IMR-90 (cell line): ENCODE results near the gene RBM34. TPM values are rescaled to one million over a fixed set of nuclear protein-coding genes. Genes with fewer than 3 reads are reported as not detected.

Experiments used
- ATAC-seq: fragments of 200-7000 bp; cut with Tn5 transposase; 2 replicates; pipeline ENCODE4 v1.9.1; 2020; ENCODE audit warnings: low read depth, mild to moderate bottlenecking, moderate library complexity
- BruUV-seq: library from RNA; stranded (reverse); fragments of 400-500 nt; replicated peaks from 2 replicates; lab custom pipeline; 2021; lab: Mats Ljungman, UMichigan
- CTCF ChIA-PET: fragments of 300-600 bp; formaldehyde crosslinking; extraction: SDS; loops from one replicate; lab custom pipeline; 2021; ENCODE audit warnings: antibody characterized with exemption; lab: Yijun Ruan, JAX
- POLR2A ChIA-PET: fragments of 300-600 bp; sonication (Branson Sonifier 250); formaldehyde crosslinking; loops from one replicate; lab custom pipeline; 2022; ENCODE audit warnings: antibody characterized with exemption; ENCODE audit not compliant: unreplicated experiment; lab: Charles Lee
- DNase-seq: peaks from one replicate; pipeline ENCODE4 v3.0.0; 2013
- H2AFZ ChIP-seq: replicated peaks from 2 replicates; pipeline ENCODE3; 2013; ENCODE audit warnings: low read length, mild to moderate bottlenecking; ENCODE audit not compliant: poor library complexity
- H2AK5ac ChIP-seq: 2 replicates; pipeline ENCODE4 v1.6.1; 2013; ENCODE audit warnings: low read depth, low read length, inconsistent platforms
- H2AK9ac ChIP-seq: replicated peaks from 2 replicates; pipeline ENCODE3; 2013; ENCODE audit warnings: mild to moderate bottlenecking, low read depth, low read length, moderate library complexity; ENCODE audit not compliant: poor library complexity
- H2BK120ac ChIP-seq: 2 replicates; pipeline ENCODE4 v1.6.1; 2013; ENCODE audit warnings: low read depth, low read length, inconsistent platforms
- H2BK15ac ChIP-seq: 3 replicates; pipeline ENCODE4 v1.6.1; 2013; ENCODE audit warnings: low read depth, low read length, inconsistent platforms
- H2BK20ac ChIP-seq: 2 replicates; pipeline ENCODE4 v1.6.1; 2013; ENCODE audit warnings: low read depth, mild to moderate bottlenecking, inconsistent platforms, low read length, moderate library complexity
- H2BK5ac ChIP-seq: 2 replicates; pipeline ENCODE4 v1.6.1; 2013; ENCODE audit warnings: mild to moderate bottlenecking, low read depth, low read length, inconsistent platforms; ENCODE audit not compliant: poor library complexity, severe bottlenecking
- H3K14ac ChIP-seq: replicated peaks from 2 replicates; pipeline ENCODE4 v1.6.1; 2013; ENCODE audit warnings: low read depth, low read length, inconsistent platforms
- H3K18ac ChIP-seq: 2 replicates; pipeline ENCODE4 v1.6.1; 2013; ENCODE audit warnings: low read depth, low read length, control low read depth
- H3K23ac ChIP-seq: 2 replicates; pipeline ENCODE4 v1.6.1; 2013; ENCODE audit warnings: low read depth, low read length, inconsistent platforms
- H3K27ac ChIP-seq: 2 replicates; pipeline ENCODE4 v1.5.1; 2013; ENCODE audit warnings: mild to moderate bottlenecking, control low read depth, low read length; ENCODE audit not compliant: insufficient read depth
- H3K27me3 ChIP-seq: 2 replicates; pipeline ENCODE4 v1.6.1; 2013; ENCODE audit warnings: low read length; ENCODE audit not compliant: control insufficient read depth, insufficient read depth
- H3K36me3 ChIP-seq: 2 replicates; pipeline ENCODE4 v1.6.1; 2013; ENCODE audit warnings: low read length, mixed read lengths; ENCODE audit not compliant: control insufficient read depth, insufficient read depth
- H3K4ac ChIP-seq: 2 replicates; pipeline ENCODE4 v1.6.1; 2013; ENCODE audit warnings: low read depth, low read length, inconsistent platforms
- H3K4me1 ChIP-seq: 2 replicates; pipeline ENCODE4 v1.6.1; 2013; ENCODE audit warnings: low read length, mixed read lengths; ENCODE audit not compliant: control insufficient read depth, insufficient read depth
- H3K4me2 ChIP-seq: 2 replicates; pipeline ENCODE4 v1.6.1; 2013; ENCODE audit warnings: low read depth, mild to moderate bottlenecking, control low read depth, low read length, moderate library complexity
- H3K4me3 ChIP-seq: 2 replicates; pipeline ENCODE4 v1.5.1; 2013; ENCODE audit warnings: low read depth, mild to moderate bottlenecking, control low read depth, low read length, moderate library complexity; ENCODE audit not compliant: insufficient read depth
- H3K56ac ChIP-seq: 2 replicates; pipeline ENCODE4 v1.6.1; 2013; ENCODE audit warnings: low read length, inconsistent platforms; ENCODE audit not compliant: insufficient read depth; ENCODE audit errors: extremely low read depth
- H3K79me1 ChIP-seq, 2 experiments: 2 replicates each; pipeline ENCODE4 v1.6.1; 2013; ENCODE audit warnings: low read length in 2 of 2, inconsistent platforms in 1 of 2, low read depth in 1 of 2
- H3K9ac ChIP-seq: 2 replicates; pipeline ENCODE4 v1.6.1; 2013; ENCODE audit warnings: low read depth, low read length, control low read depth
- H3K9me1 ChIP-seq: 2 replicates; pipeline ENCODE4 v1.6.1; 2013; ENCODE audit warnings: low read length, inconsistent platforms; ENCODE audit not compliant: insufficient read depth
- H3K9me3 ChIP-seq: 2 replicates; pipeline ENCODE4 v1.6.1; 2013; ENCODE audit warnings: low read length; ENCODE audit not compliant: control insufficient read depth, insufficient read depth
- H4K20me1 ChIP-seq: 2 replicates; pipeline ENCODE4 v1.6.1; 2013; ENCODE audit warnings: low read length, inconsistent platforms; ENCODE audit not compliant: insufficient read depth
- H4K5ac ChIP-seq: 2 replicates; pipeline ENCODE4 v1.6.1; 2013; ENCODE audit warnings: mild to moderate bottlenecking, low read depth, low read length, control low read depth
- H4K8ac ChIP-seq, 2 experiments: 2 replicates each; pipeline ENCODE4 v1.6.1; 2013; ENCODE audit warnings: low read depth in 2 of 2, low read length in 2 of 2, control low read depth in 1 of 2, inconsistent platforms in 1 of 2
- H4K91ac ChIP-seq: 2 replicates; pipeline ENCODE4 v1.6.1; 2013; ENCODE audit warnings: low read depth, low read length, inconsistent platforms; ENCODE audit not compliant: insufficient read depth
- BHLHE40 ChIP-seq: fragments of 150-350 bp; IDR thresholded peaks from 2 replicates; pipeline ENCODE4 v1.6.1; 2016; ENCODE audit warnings: mild to moderate bottlenecking, low read depth, low read length
- FOS ChIP-seq: fragments of 150-350 bp; IDR thresholded peaks from 2 replicates; pipeline ENCODE4 v1.6.1; 2016; ENCODE audit warnings: low read depth, low read length
- MXI1 ChIP-seq: IDR thresholded peaks from 2 replicates; pipeline ENCODE4 v1.6.1; 2012; ENCODE audit warnings: low read depth, mild to moderate bottlenecking, low read length, moderate library complexity, borderline replicate concordance
- NFE2L2 ChIP-seq: fragments of 150-350 bp; IDR thresholded peaks from 2 replicates; pipeline ENCODE4 v1.6.1; 2016; ENCODE audit warnings: low read depth, mild to moderate bottlenecking, low read length
- RAD21 ChIP-seq: IDR thresholded peaks from 2 replicates; pipeline ENCODE4 v1.6.1; 2012; ENCODE audit warnings: low read length, improper control_type of control experiment
- SMC3 ChIP-seq: fragments of 150-350 bp; IDR thresholded peaks from 2 replicates; pipeline ENCODE4 v1.6.1; 2016; ENCODE audit warnings: low read depth, mild to moderate bottlenecking, antibody characterized with exemption, low read length, moderate library complexity
- WGBS, 2 experiments: methylation state at CpG; one replicate each; pipeline versions ENCODE4 v1.1.5 to v1.1.7; 2013; ENCODE audit warnings: missing lambda C conversion rate in 2 of 2; ENCODE audit not compliant: insufficient read length in 1 of 2; ENCODE audit errors: extremely low coverage in 2 of 2; 5-methylcytosine and 5-hydroxymethylcytosine counted together
- dilution Hi-C: fragments of 300-500 bp; cut with HindIII; formaldehyde crosslinking; loops from one replicate; pipeline ENCODE4 v1.14.3; 2018; ENCODE audit warnings: low sequenced_read_pairs; ENCODE audit not compliant: unreplicated experiment
- in situ Hi-C: fragments of 300-500 bp; cut with MboI; formaldehyde crosslinking; loops from 3 replicates; pipeline ENCODE4 v1.14.3; 2019; ENCODE audit warnings: low sequenced_read_pairs, inconsistent platforms, mixed read lengths
- intact Hi-C: fragments of 100-400 bp; cut with micrococcal nuclease; formaldehyde crosslinking; loops from 2 replicates; pipeline ENCODE4 v1.10.0; 2022
- polyA plus RNA-seq, 3 experiments: library from polyadenylated mRNA; depleted of rRNA; stranded (reverse); fragments of >200 nt; gene quantifications; 2 replicates each; pipeline ENCODE4 v1.2.3, GENCODE V29; 2012; ENCODE audit warnings: low replicate concordance in 1 of 3
- total RNA-seq: library from RNA; depleted of rRNA; stranded (reverse); fragments of >200 nt; gene quantifications from 2 replicates; pipeline ENCODE4 v1.2.3, GENCODE V29; 2012
- TF ChIP-seq, protein P1 (sequence below): fragments of 150-350 bp; IDR thresholded peaks from 2 replicates; pipeline ENCODE4 v1.6.1; 2016; ENCODE audit warnings: low read depth, mild to moderate bottlenecking, low read length, moderate library complexity, borderline replicate concordance

The RBM34 gene
- total and polyA plus RNA-seq, 2 of the 4 experiments (the other 2 are of a cell fraction), result 28.7 to 34.0 TPM

GRCh38 chr1:235139315-235139714, 21.7 kb downstream of the RBM34 start:
- H3K4ac ChIP-seq, result no peak overlapping the region
- DNase-seq, result no peak
- H2BK15ac ChIP-seq, result no peak overlapping the region
- ATAC-seq, result no peak
- H2BK120ac ChIP-seq, result no peak overlapping the region
- ChIA-PET POLR2A (no interaction called here), CTCF (no interaction called here)
- H3K9me3 ChIP-seq, result no peaks in the 10 kb centered on the region
- dilution Hi-C loops, result no loop called here
- no peak overlapping the region for H2BK20ac ChIP-seq
- no peak overlapping the region for H3K4me2 ChIP-seq
- BruUV-seq, result no TSS peak
- no peak overlapping the region for H4K91ac ChIP-seq
- no peak overlapping the region for H2AK5ac ChIP-seq
- no peak overlapping the region for H3K56ac ChIP-seq
- H3K9ac ChIP-seq, result no peak overlapping the region
- H2AFZ ChIP-seq, result no peak overlapping the region
- no peaks in the 10 kb centered on the region for H3K27me3 ChIP-seq
- no peak overlapping the region for H3K27ac ChIP-seq
- H3K79me1 ChIP-seq, result peaks cover 17 to 39% of the 10 kb centered on the region in 2 experiments
- no peak for TF ChIP-seq RAD21
- no peak for TF ChIP-seq SMC3
- TF ChIP-seq, protein P1, sequence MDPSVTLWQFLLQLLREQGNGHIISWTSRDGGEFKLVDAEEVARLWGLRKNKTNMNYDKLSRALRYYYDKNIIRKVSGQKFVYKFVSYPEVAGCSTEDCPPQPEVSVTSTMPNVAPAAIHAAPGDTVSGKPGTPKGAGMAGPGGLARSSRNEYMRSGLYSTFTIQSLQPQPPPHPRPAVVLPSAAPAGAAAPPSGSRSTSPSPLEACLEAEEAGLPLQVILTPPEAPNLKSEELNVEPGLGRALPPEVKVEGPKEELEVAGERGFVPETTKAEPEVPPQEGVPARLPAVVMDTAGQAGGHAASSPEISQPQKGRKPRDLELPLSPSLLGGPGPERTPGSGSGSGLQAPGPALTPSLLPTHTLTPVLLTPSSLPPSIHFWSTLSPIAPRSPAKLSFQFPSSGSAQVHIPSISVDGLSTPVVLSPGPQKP, result no peak
- no peak for TF ChIP-seq NFE2L2
- no peak for TF ChIP-seq BHLHE40
- no peak for TF ChIP-seq MXI1
- TF ChIP-seq FOS, result no peak
- H2AK9ac ChIP-seq, result no peak overlapping the region
- H4K8ac ChIP-seq, result no peak overlapping the region
- no peak overlapping the region for H4K5ac ChIP-seq
- no peak overlapping the region for H2BK5ac ChIP-seq
- H3K9me1 ChIP-seq, result peaks cover 3% of the 10 kb centered on the region; the same call in 1 of the 2 replicates
- H4K20me1 ChIP-seq, result no peaks in the 10 kb centered on the region
- intact Hi-C loops, result no loop called here
- H3K23ac ChIP-seq, result no peak overlapping the region
- no CpG with 5 or more reads among the region's 5 CpGs for WGBS, 2 experiments
- H3K36me3 ChIP-seq, result peaks cover 51% of the 10 kb centered on the region
- no peak overlapping the region for H3K18ac ChIP-seq
- no peak overlapping the region for H3K14ac ChIP-seq
- peaks cover 5% of the 10 kb centered on the region for H3K4me1 ChIP-seq
- H3K4me3 ChIP-seq, result no peak overlapping the region
- in situ Hi-C loops, result no loop called here
